HG03571 (cell line): ENCODE data around the gene GLB1L3.

Experiments
- ATAC-seq: cut with Tn5 transposase; IDR thresholded peaks from one replicate; pipeline ENCODE4 v1.9.1; 2021; ENCODE audit not compliant: unreplicated experiment

The GLB1L3 gene

GRCh38 chr11:134362192-134362901 is 86.2 kb downstream of the GLB1L3 start:
- ATAC-seq, result no peak

- no peak for ATAC-seq
These were observed 87.0 kb downstream of the GLB1L3 start for GRCh38 chr11:134363161-134363560.

- no peak for ATAC-seq
These were observed 87.4 kb downstream of the GLB1L3 start for GRCh38 chr11:134363592-134363991.

GRCh38 chr11:134364261-134364660 is 88.1 kb downstream of the GLB1L3 start:
- no peak for ATAC-seq

GRCh38 chr11:134365011-134365925 is 89.1 kb downstream of the GLB1L3 start:
- no peak for ATAC-seq

- ATAC-seq, result no peak
These were observed 90.1 kb downstream of the GLB1L3 start for GRCh38 chr11:134366254-134366653.

- ATAC-seq, result no peak
These were observed 91.6 kb downstream of the GLB1L3 start for GRCh38 chr11:134367781-134368180.
